ENCODE measurements around the gene GRB10. TPM values are rescaled to one million over a fixed set of nuclear protein-coding genes. Genes with fewer than 3 reads are reported as not detected.

GRB10 gene
- total and polyA plus RNA-seq, 2 donors (not counting 3 experiments of a cell fraction or from before 2014, with no cell fraction given): 43.7 to 240 TPM

GRCh38 chr7:50766849-50767207 is 15.9 kb downstream of the GRB10 start:
- H3K4me3 ChIP-seq (replicated peaks in 1 of 3; ENCODE audit: insufficient read depth in 1 of 3, low read depth in 1 of 3, low read length in 3 of 3): no peak overlapping the region
- H3K36me3 ChIP-seq (ENCODE audit: control insufficient read depth in 2 of 2, extremely low read depth in 1 of 2, insufficient read depth in 2 of 2, low read length in 2 of 2): peaks cover 0 to 5% of the 10 kb centered on the region in 2 experiments
- dilution Hi-C loops (cut with MboI; ENCODE audit: extremely low pct_ligation_motif_present, low sequenced_read_pairs) (no loop called here), intact Hi-C loops (cut with micrococcal nuclease) (no loop called here)
- no peaks in the 10 kb centered on the region for H3K9me1 ChIP-seq (replicated peaks; ENCODE audit: control insufficient read depth, extremely low read depth, insufficient read depth, low read length)
- BruUV-seq (replicated peaks): no TSS peak
- DNase-seq (ENCODE audit: low read depth, low spot score) (no peak), FAIRE-seq (peak; percentile 73)
- no peaks in the 10 kb centered on the region for H3K27me3 ChIP-seq (ENCODE audit: control insufficient read depth in 2 of 2, insufficient read depth in 2 of 2, low read length in 2 of 2)
- H3K4me1 ChIP-seq (ENCODE audit: control insufficient read depth, extremely low read depth, insufficient read depth, low read length): peaks cover 12% of the 10 kb centered on the region
- no peak overlapping the region for H3K4me2 ChIP-seq (ENCODE audit: insufficient read depth, low read length)
- H3K9ac ChIP-seq (replicated peaks; ENCODE audit: extremely low read depth, insufficient read depth, low read length): no peak overlapping the region
- peaks cover 14% of the 10 kb centered on the region for H4K20me1 ChIP-seq (replicated peaks; ENCODE audit: control insufficient read depth, extremely low read depth, insufficient read depth, low read length)
- ChIA-PET CTCF (interaction anchor here (1.8 kb wide), 1 partner anchor 375 kb away, joined by 6 read pairs; no protein-coding TSS in a partner anchor), POLR2A (no interaction called here)
- H2AFZ ChIP-seq (ENCODE audit: low read depth, low read length): no peak overlapping the region
- no peaks in the 10 kb centered on the region for H3K9me3 ChIP-seq (replicated peaks; ENCODE audit: control insufficient read depth, insufficient read depth, low read length)
- TF ChIP-seq POLR2A (IDR thresholded peaks at IDR 0.05; ENCODE audit: low read depth, low read length) (no peak), MAX (IDR thresholded peaks at IDR 0.05; ENCODE audit: insufficient read depth, insufficient read length) (no peak), FOS (IDR thresholded peaks at IDR 0.05; ENCODE audit: borderline replicate concordance, insufficient read depth, low read length) (no peak), GATA2 (IDR thresholded peaks at IDR 0.05; ENCODE audit: insufficient read depth, insufficient read length, low read depth, low read length) (no peak), EZH2 (IDR thresholded peaks at IDR 0.05; ENCODE audit: borderline replicate concordance, low read depth, low read length, severe bottlenecking) (no peak)
- H3K79me2 ChIP-seq (ENCODE audit: control insufficient read depth, insufficient read depth, low read length): peaks cover 100% of the 10 kb centered on the region
- H3K27ac ChIP-seq (ENCODE audit: insufficient read depth, low read depth, low read length): no peak overlapping the region

GRCh38 chr7:50766106-50766848 is 16.4 kb downstream of the GRB10 start:
- intact Hi-C loops (cut with micrococcal nuclease): no loop called here
- no peaks in the 10 kb centered on the region for H3K27me3 ChIP-seq (ENCODE audit: control insufficient read depth in 2 of 2, insufficient read depth in 2 of 2, low read length in 2 of 2)

More at GRCh38 chr7:50766106-50766848, 16.4 kb downstream of the GRB10 start:
- Histone ChIP-seq H3K9ac (replicated peaks; ENCODE audit: extremely low read depth, insufficient read depth, low read length) (no peak overlapping the region), H3K27ac (ENCODE audit: insufficient read depth, low read depth, low read length) (no peak overlapping the region), H3K36me3 (ENCODE audit: control insufficient read depth in 2 of 2, extremely low read depth in 1 of 2, insufficient read depth in 2 of 2, low read length in 2 of 2) (peaks cover 4 to 9% of the 10 kb centered on the region in 2 experiments), H3K9me1 (replicated peaks; ENCODE audit: control insufficient read depth, extremely low read depth, insufficient read depth, low read length) (no peaks in the 10 kb centered on the region), H2AFZ (ENCODE audit: low read depth, low read length) (no peak overlapping the region), H3K4me3 (replicated peaks in 1 of 3; ENCODE audit: insufficient read depth in 1 of 3, low read depth in 1 of 3, low read length in 3 of 3) (no peak overlapping the region), H3K4me1 (ENCODE audit: control insufficient read depth, extremely low read depth, insufficient read depth, low read length) (peaks cover 12% of the 10 kb centered on the region), H3K4me2 (ENCODE audit: insufficient read depth, low read length) (no peak overlapping the region), H4K20me1 (replicated peaks; ENCODE audit: control insufficient read depth, extremely low read depth, insufficient read depth, low read length) (peaks cover 12% of the 10 kb centered on the region), H3K79me2 (ENCODE audit: control insufficient read depth, insufficient read depth, low read length) (peaks cover 100% of the 10 kb centered on the region), H3K9me3 (replicated peaks; ENCODE audit: control insufficient read depth, insufficient read depth, low read length) (no peaks in the 10 kb centered on the region)
- no TSS peak for BruUV-seq (replicated peaks)
- dilution Hi-C loops (cut with MboI; ENCODE audit: extremely low pct_ligation_motif_present, low sequenced_read_pairs): no loop called here
- CTCF ChIA-PET: interaction anchor here (1.8 kb wide), 1 partner anchor 375 kb away, joined by 6 read pairs; no protein-coding TSS in a partner anchor
- FAIRE-seq (no peak), DNase-seq (ENCODE audit: low read depth, low spot score) (no peak)
- no peak for TF ChIP-seq EZH2 (IDR thresholded peaks at IDR 0.05; ENCODE audit: borderline replicate concordance, low read depth, low read length, severe bottlenecking)
- TF ChIP-seq GATA2 (IDR thresholded peaks at IDR 0.05; ENCODE audit: insufficient read depth, insufficient read length, low read depth, low read length): peak; percentile 49
- POLR2A ChIA-PET: no interaction called here

Data from endothelial cell of umbilical vein (primary cell).